ENCODE results near the gene NFS1.

GRCh38 chr20:35630636-35631035 is 68.5 kb downstream of the NFS1 start:
- no peak for TF ChIP-seq CTCF (IDR thresholded peaks at IDR 0.05; ENCODE audit: insufficient read depth, low read length)
- no peak for TF ChIP-seq REST (IDR thresholded peaks at IDR 0.05; ENCODE audit: insufficient replicate concordance, low read depth)
- TF ChIP-seq SPI1 (IDR thresholded peaks at IDR 0.05; ENCODE audit: borderline replicate concordance, low read depth): no peak
- no peak for TF ChIP-seq POLR2AphosphoS5 (IDR thresholded peaks at IDR 0.05; ENCODE audit: low read depth)
- no peak for TF ChIP-seq GABPA (IDR thresholded peaks at IDR 0.05; ENCODE audit: low read depth)

Measured in HL-60 (cell line).